ENCODE data around the gene TRAIP.
A peak's percentile ranks its signal among the peaks of the same experiment; 100 is the strongest.
"Not testable (repeated sequence)": the region's sequence is repeated elsewhere in the genome, so short reads cannot be mapped to it uniquely, and the experiment has no call there.

TRAIP gene

DNA sequence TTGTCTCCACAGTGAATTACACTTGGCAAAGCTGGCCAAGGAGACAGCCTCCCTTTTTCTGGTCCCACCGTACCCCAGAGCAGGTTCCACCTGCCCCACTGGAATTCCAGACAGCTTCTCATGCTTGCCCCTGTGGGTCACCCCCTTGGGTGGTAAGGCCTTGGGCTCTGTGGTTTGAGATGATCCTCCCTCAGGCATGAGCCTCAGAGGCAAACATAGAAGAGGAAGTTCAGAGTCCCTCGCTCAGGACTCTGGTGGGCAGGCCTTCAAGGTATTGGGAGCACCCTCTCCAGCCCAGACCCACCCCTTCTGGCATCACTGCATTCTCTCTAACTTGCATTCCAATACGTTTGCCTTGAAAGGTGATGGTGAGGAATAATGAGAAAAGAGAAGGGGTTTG lies 25.0 kb downstream of the TRAIP start:
- no peak for DNase-seq

DNA sequence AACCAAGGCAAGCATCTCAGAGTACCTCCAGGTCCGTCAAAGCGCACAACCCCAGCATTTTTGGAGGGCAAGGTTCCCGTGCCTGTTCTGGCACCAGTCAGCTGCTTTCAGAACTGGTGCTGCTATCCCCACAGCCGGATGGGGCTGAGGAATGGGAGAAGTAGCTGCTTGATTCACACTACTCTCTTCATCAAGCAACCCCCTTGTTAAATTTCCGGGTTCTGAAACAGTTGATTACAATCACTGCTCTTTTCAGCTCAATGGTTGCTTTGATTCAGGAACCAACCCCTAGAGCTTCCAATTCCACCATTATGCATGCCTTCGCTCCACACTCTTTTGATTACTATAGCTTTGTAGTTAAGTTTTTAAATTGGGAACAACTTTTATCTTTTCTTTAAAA lies 30.3 kb downstream of the TRAIP start:
- DNase-seq = peak in 2 of 58 donors; percentile 11 to 15

DNA sequence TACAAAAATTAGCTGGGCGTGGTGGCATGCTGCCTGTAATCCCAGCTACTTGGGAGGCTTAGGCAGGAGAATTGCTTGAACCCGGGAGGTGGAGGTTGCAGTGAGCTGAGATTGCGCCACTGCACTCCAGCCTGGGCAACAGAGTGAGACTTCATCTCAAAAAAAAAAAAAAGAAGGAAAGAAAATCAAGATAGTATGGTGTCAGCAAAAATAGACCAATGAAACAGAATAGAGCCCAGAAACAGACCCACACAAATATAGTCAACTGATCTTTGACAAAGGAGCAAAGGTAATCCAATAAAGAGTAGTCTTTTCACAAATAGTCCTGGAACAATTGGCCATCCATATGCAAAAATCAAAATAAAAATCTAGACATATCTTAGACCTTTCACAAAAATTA lies 33.2 kb downstream of the TRAIP start:
- DNase-seq = not testable (repeated sequence)

DNA sequence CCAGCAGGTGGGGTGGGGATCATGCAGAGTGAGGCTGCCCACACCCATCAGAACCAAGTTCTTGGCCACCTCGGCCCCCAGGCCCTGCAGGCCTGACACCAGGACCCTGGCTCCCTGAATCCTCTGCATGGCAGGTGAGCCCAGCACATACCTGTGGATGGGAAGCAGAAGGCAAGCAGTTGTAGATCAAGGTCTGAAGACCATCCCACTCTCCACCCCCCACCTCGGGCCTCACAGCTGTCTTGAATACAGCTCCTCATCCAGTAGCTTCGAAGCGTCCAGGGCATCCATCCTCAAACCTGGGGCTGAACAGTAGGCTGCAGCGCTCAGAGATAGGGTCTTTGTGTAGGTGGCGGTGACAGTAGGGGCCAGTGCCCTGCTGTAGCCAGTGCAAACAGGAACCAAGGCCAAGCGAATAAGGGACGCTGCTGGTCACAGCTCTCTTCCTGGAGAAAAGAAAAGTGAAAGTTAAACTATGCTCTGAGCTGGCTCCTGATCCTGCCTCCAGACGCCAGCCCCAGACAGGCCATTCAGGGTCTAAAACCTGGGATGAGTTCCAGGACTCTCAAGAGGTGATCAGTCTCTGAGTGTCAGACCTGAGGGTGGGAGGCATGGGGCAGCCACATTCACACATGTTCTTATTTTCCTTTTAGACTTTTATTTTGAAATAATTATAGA lies 42.7 kb downstream of the TRAIP start, which contains the start of gene UBA7:
Gene UBA7, minus strand, starts transcription at position 457 of the 678 bp plus-strand sequence. Its CDS starts 166 bp downstream, at position 291.
- DNase-seq = peak in 12 of 58 donors; percentile 2 to 36 (median 16)

DNA sequence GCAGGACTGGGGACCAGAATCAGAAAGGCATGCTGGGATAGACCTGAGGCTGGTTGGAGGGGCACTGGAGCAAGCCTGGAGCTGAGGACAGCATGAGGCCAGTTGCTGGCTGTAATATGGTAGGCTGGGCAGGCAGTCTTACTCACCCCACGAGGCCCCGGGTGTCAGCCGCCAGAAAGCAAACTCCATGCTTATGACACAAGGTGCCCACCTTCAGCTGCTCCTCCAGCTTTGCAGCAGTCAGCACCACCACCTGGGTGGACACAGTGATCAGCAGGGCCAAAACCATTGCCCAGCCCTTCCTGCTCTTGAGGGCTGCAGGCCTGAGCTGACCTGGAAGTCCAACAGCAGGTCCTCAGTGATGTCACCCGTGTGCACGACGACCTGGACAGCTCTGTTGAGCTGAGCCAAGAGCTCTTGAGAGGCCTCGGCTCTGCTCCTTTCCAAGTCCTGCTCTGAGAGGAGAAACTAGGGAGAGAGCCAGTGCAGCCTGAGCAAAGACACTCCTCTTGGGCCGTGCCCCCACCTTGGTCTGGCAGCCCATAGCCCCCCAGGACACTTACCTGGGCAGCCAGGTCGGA lies 43.4 kb downstream of the TRAIP start:
- DNase-seq = no peak

DNA sequence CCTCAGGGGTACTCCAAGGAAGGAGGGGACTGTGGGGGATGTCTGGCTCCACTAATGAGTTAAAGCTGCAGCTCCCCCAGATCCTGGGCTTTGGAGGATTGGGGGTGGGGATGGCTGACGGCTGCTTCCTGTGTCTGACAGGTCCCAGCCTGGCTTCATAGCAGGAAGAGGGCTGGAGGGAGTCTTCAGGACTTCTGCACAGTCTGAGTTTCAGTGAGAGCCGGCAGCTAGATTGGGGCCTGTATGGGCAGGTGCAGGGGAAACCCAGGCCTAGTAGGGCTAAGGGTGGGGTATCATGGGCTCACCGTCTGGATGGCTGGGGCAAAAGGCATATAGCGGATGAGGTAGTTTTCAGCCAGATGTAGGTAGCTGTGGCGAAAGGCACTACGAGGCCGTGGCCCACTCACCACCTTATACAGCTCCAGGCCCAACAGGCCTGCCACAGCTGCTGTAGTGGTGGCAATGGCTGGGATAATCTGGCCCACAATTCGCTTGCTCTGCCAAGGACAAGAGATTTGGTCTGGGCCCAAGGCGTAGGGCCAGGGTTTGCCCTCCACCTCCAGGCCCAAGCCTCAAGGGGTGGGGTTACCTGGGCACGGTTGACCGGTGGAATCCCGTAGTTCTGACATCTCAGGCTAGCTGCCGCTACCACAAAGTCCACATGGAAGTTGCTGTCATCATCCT lies 48.8 kb downstream of the TRAIP start:
- no peak for DNase-seq

DNA sequence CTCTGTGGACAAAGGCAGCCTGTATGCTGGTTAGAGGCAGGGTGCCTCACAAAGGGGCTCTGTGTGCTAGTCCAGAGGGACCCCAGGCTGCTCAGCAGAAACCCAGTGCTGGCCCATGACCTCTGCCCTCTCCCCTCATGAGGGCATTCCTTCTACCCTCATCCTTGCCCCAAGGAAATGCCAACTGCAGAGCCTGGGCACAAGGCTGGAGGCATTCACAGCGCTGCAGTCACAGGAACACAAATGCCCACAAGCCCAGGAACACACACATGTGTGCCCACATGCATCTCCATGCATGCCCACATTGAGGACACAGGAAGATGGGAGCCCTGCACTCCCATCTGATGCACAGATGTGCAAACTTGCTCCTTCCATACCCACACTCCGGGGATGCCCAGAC lies 49.5 kb downstream of the TRAIP start:
- no peak for DNase-seq

DNA sequence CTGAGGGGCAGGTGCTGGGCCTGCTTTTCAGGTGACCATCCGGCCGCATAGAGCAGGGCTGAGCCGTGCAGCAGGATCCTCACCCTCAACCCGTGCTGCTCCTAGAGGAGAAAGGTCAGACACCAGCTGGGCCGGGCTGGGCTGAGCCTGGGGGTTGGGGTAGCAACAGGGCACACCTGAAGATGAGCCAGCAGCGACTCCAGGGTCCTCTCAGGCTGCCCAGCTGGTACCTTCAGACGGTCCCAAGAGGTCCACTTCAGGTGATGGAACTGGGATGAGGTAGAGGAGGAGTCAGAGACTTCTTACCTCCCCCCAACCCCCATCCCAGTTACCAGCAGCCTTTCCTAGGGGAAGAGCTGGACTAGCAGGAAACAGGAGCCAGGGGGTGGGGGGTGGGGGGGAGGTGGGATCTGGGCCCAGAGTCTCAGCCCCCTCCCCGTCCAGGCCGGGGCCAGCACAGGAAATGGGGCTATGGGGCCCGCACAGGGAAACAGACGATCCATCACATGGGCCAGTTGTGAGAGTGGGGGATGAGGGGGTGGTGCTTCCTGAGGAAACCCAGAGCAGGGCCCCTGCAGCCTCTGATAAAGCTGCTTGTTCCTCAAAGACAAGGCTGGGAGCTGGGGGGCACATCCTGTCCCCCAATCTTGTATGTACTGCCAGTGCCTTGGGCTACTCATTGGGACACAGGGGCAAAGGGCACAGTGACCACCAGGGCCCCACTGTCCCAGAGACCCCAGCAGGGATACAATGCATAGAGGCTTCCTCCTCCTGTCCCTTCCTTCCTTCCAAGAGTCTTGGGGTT lies 50.3 kb downstream of the TRAIP start:
- DNase-seq = peak in 20 of 58 donors; percentile 7 to 53 (median 26)

DNA sequence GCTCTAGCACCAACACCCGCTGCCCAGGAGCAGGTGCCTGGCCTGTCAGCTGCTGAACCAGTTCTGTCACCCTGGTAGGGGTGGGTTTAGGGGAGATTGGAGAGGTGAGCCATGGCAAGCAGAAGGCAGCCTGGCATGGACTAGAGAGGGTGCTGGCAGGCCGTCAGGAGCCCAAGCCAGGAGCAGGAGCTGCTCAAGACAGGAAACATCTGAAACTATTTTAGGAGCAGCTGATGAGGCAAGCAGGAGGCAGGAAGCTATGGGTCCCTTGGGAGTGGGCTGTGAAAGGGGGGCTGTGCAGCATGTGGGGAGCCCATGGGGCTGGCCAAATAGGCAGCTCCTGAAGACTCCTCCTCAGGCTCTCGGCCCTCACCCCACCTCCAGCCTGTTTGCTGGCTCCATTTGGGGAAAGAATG lies 51.0 kb downstream of the TRAIP start:
- peak in 35 of 58 donors; percentile 9 to 64 (median 42) for DNase-seq

DNA sequence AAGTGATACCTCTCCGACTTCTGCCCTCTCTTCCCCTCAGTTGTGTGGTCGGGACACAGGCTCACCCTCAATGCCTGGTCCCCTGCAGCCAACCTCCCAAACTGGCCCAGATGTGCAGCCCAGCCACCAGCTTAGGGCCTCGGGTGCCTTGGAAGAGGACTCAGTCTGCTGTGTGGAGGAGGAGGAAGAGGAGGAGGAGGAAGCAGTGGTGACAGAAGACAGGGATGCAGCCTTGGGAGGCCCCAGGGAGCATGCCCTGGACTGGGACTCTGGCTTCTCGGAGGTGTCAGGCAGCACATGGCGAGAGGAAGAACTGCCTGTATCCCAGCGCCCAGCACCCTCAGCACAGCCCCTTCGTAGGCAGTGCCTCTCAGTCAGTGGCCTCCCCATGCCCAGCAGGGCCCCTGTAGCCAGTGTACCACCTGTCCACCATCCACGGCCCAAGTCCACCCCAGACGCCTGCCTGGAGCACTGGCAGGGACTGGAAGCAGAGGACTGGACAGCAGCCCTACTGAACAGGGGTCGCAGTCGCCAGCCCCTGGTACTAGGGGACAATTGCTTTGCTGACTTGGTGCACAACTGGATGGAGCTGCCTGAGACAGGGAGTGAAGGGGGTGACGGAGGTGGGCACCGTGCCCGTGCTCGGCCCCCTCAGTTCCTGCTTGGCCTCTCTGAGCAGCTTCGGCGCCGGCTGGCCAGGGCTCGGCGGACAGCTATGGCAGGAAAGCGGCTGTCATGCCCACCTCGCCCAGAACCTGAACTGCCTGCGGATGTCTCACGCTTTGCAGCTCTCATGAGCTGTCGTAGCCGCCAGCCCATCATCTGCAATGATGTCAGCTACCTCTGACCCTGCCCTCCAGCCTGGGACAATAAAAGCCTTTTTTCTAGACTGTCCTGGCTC lies 52.0 kb downstream of the TRAIP start:
- DNase-seq = peak in 1 of 58 donors; percentile 27

DNA sequence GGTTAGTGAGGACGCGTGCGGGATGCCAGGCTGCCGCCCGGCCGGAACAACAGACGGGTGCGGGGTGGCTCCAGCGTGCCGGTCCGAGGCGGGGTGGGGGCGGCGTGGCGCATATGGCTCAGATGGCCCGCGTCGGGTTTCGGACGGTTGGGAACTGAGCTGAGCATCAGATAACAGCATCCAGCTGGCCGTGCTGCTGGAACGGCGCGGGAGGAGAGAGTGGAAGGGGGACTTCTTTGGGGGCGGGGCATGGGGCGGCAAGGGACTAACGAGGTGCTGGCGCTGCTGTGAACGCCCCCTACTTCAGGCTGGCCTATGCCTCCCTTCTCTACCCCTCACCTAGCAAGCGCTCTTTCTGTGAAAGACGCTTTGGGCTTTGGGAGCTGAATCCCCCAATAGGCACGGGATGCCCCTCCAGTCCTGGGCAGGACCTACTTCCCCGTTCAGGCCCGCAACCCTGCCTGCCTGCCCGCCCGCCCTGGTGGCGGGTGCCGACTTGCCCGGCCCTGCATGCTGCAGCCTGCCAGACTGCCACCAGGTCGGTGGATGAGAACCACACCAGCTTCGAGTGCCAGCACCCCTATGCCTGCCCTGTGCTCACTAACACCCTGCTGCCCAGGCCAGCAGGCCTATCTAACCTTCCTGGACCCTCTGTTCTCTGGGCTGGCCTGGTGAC lies 52.8 kb downstream of the TRAIP start:
- DNase-seq = peak in 6 of 58 donors; percentile 43 to 78 (median 60)

DNA sequence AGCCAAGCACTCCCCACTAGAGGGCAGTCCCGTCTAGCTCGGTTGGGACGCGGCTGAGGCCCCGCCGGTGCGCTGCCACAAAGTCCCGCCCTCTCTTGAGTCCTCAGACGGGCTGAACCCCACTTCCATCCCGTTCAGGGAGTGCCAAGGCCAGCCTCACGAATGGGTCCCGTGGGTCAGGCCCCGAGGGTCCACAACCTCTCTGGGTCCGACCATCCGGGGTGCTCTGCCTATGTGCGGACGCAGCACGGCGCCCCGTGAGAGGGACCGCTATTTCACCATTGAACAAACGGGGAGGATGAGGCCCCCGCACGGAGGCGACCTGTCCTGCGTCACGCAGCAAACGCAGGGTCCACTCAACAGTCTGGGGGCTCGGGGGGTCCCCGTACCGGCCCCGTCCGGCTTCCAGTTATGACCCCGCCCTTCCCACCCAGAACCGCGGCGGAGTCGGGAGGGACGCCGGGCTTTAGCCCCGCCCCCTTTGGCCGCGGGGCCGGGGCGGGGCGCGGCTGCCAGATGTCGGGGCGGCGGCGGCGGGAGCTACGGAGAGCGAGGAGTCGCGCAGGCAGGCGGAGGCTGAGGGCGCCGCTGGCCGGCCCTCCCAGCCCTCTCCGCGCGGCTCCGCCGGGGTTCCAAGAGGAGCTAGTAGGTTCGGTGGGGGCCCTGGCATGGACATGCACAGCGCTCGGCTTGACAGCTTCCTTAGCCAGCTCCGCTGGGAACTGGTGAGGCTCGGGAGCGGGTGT lies 53.5 kb downstream of the TRAIP start, which contains the start of gene INKA1:
Gene INKA1, plus strand, starts transcription at position 543 of the 746 bp plus-strand sequence. Its CDS starts 132 bp downstream, at position 675.
- peak in 57 of 58 donors; percentile 29 to 92 (median 79) for DNase-seq

DNA sequence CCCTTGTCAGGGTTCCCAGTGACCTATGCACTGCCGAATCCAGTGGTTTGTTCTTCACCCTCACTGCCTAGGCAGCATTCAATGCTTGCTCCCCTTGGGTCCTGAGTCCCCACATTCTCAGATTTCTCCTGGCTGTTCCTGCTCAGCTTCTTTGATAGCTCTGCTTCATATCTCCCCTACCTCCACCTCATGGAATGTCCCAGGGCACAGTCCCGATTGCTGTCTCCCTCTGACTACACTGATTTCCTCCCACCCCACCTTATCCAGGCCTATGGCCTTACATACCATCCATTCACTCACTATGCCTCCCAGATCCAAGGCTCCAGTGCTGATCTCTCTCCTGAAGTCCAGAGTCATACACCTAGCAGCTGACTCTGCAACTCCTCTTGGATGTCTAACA lies 55.2 kb downstream of the TRAIP start:
- DNase-seq = no peak

DNA sequence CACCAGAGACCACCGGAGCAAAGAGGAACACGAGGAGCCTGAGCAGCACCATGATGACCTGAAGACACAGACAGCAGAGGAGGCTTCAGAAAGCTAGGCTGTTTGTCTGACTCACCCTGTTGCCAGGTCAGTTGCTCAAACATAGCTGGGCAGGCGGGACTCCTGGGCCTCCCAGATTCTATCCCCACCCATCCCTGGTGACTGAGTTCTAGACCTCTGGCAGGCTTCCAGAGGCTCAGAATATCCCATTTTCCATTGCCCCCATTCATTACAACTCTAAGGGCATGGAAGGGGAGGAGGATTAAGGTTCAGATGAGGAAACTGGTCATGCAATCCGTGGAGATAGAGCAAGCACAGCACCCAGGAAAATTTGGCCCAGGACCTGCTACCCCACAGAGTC lies 56.6 kb downstream of the TRAIP start, which contains the start of gene CDHR4:
Gene CDHR4, minus strand, starts transcription at position 113 of the 400 bp plus-strand sequence. Its CDS starts 61 bp downstream, at position 52.
- no peak for DNase-seq

DNA sequence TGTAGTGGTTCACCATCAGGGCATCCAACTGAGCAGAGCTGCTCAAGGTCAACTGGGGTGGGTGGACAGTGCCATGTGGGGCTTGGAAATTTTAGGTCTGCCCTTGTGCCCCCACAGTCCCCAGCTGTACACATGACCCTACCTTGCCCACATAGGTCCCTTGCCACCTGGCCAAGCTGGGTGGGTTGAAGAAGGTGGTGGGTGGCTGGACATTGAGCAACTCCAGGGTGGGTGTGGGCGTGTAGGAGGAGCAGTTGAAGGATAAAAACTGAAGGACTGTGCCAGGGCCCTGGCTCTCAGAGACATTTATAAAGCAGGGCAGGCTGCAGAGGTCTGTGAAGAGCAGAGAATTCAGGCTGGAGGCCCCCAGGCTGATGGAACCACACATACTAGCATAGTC lies 57.3 kb downstream of the TRAIP start:
- no peak for DNase-seq

DNA sequence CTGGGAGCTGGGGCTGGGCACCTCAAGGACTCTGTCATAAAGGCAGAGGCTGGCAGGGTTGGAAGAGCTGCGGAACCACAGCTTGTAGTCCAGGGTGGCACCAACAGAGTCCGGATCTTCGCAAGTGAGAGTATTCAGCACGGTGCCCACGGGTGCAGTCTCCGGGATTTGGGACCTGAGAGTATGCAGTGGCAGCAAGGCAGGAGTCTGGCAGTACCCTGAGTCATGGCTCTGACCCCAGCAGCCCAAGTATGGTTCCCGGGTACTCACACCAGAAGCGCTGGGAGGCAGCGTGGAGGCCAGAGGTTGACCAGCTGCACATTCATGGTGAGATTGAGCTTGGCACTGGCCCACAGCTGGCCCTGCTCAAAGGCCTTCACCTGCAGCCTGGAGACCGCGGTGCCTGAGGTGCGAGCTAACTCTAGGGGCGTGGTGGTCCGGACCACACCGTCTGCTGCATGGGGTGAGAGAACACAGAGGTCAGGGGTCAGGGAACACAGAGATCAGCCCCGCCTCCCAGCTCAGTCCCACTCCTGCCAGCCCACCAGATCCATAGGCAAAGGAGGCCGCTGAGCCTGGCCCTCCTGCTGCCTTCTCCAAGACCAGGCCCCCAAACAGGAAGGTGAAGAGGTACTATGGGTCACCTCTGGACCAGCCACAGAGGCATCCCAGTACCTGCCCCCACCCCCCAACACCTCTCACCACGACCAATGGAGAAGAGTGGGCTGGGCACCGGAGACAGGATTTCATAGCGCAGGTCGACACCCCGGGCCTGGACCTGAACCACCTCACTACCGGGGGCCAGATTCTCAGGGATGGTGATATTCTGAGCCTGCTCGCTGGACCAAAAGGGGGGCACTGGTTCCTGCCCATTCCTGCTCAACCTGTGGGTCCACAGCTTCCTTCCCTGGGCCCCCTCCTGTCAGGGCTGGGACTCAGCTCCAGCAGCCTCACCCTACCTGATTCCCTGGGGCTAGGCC lies 61.1 kb downstream of the TRAIP start:
- DNase-seq = no peak

DNA sequence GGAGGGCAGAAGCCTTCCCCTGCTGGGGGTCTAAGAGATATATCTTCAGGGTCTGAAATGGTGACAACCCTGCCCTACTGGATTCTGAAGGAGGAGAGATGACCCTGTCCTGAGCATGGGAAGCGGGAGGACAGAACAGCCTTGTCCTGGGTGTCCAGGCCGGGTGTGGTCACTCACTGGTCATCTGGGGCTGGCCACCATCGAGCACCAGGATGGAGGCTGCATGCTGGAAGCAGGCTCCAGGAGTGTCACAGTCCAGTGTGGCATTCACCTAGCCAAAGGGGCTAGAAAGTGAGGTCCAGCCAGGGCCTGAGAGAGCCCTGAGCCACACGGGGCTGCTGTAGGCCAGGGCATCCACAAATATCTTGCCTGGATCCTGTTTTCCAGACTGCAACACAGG lies 61.9 kb downstream of the TRAIP start:
- DNase-seq = no peak

All from anterior cingulate cortex (tissue), 58 donors.